Renal cortical epithelial cell (primary cell): Measurements from ENCODE around the gene OR14A2. TPM values are rescaled to one million over a fixed set of nuclear protein-coding genes. Genes with fewer than 3 reads are reported as not detected.
"Not testable (repeated sequence)": the region's sequence is repeated elsewhere in the genome, so short reads cannot be mapped to it uniquely, and the experiment has no call there.

Source experiments
- DNase-seq: peaks from one replicate; pipeline ENCODE4 v3.0.0-alpha.2; 2011; ENCODE audit warnings: low read depth
- total RNA-seq: library from RNA; depleted of rRNA; stranded (reverse); fragments of >200 nt; gene quantifications from 2 replicates; pipeline ENCODE4 v1.2.3, GENCODE V29; 2014

Gene OR14A2
- not detected in 2 replicates for total RNA-seq

DNA sequence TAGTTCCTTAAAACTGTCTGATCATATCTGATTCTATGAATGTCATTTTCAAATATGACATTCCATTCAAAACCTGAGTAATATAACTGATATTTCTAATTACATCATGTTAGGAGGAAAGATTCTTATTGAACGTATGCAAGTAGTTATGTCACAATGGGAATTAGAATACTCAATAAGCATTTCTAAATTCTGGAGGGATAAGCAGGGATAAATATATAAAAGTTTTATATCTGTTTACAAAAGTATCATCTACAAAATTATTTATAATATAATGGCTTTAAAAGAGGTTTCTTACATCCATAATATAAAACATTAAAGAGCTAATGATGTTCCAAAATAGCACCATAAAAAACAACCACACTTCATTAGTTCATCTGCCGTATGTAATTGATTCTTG is at the start of gene OR14A2:
TSS of gene OR14A2 (minus strand) at position 101 of the 400 bp plus-strand sequence.
- no peak for DNase-seq

- DNase-seq: no peak
Observed at GRCh38 chr1:247797518-247797917, 49.6 kb upstream of the OR14A2 start.

DNA sequence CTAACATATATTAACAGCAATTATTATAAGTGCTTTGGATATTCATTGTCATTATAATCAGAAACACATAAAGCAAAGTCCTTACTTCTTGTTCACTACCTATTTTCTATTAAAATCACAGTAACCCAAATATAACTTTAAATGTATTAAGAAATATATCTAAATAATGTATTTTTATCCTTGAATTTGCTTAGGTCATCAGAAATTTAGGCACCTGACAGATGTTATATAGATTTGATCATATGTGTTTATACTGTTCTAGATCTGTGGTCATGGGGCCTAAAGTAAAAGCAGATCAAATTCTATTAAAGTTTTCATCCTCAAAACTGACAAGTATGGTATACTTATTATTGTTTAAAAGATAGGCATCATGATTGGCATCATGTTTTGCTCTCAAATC is 21.7 kb upstream of the OR14A2 start:
- no peak for DNase-seq

- DNase-seq: no peak
Observed at GRCh38 chr1:247760456-247760855, 12.5 kb upstream of the OR14A2 start, which contains the start of gene OR1C1. Gene OR1C1 (minus strand): TSS chr1:247760556. CDS start chr1:247758406, 2,150 bp downstream.

GRCh38 chr1:247754311-247754710 is 6.4 kb upstream of the OR14A2 start:
- not testable (repeated sequence) for DNase-seq

DNA sequence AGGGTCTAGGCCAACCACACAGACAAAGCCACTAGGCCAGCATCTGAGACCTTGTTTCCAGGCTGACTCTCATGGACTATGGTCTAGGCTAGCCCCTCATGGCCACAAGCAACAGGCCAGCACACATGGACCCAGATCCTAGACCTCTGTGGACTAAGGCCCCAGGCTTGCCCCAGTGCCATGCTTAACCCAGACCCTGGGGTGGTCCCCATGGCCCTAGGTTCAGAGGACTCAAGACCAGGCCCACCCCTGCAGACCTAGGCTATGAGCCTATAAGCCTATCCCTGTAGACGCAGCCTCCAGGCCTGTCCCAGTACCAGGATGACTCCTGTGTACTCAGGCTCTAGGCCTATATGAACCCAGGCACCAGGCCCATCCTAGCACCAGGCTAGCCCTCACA is 1.9 kb upstream of the OR14A2 start:
- no peak for DNase-seq

DNA sequence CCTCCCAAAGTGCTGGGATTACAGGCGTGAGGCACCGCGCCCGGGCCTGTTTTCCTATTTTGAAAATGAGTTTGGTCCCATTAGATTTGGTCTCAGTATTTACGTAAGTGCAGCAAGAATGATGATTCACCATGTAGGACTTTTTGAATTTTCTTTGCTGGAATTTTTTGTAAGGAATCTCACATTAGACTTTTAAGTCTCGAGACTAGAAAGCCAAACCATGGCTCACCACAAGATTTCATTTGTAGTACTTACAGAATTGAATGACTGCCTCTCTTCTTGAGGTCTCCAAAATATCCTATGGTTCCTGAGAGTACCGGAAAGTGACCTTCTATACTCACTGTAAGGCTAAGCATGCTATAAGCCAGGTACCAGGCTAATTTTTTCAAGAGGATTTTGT is 325 bp downstream of the OR14A2 start:
- DNase-seq: no peak

- DNase-seq: no peak
Observed at GRCh38 chr1:247746391-247746935, 1.5 kb downstream of the OR14A2 start.

- not testable (repeated sequence) for DNase-seq
Observed at GRCh38 chr1:247742215-247742760, 5.7 kb downstream of the OR14A2 start.

- no peak for DNase-seq
Observed at GRCh38 chr1:247741756-247742155, 6.2 kb downstream of the OR14A2 start.

- no peak for DNase-seq
Observed at GRCh38 chr1:247740721-247741120, 7.2 kb downstream of the OR14A2 start.

- DNase-seq: no peak
Observed at GRCh38 chr1:247738315-247738714, 9.6 kb downstream of the OR14A2 start, which contains the start of gene OR14K1. Gene OR14K1 (plus strand): TSS chr1:247738615. CDS start chr1:247738615, 0 bp downstream.

- DNase-seq: no peak
Observed at GRCh38 chr1:247721222-247721621, 26.7 kb downstream of the OR14A2 start.

- DNase-seq: no peak
Observed at GRCh38 chr1:247716546-247716945, 31.4 kb downstream of the OR14A2 start, which contains the start of gene OR6F1. Gene OR6F1 (minus strand): TSS chr1:247716646. CDS start chr1:247712755, 3,891 bp downstream.

GRCh38 chr1:247713753-247714152 is 34.2 kb downstream of the OR14A2 start:
- no peak for DNase-seq

DNA sequence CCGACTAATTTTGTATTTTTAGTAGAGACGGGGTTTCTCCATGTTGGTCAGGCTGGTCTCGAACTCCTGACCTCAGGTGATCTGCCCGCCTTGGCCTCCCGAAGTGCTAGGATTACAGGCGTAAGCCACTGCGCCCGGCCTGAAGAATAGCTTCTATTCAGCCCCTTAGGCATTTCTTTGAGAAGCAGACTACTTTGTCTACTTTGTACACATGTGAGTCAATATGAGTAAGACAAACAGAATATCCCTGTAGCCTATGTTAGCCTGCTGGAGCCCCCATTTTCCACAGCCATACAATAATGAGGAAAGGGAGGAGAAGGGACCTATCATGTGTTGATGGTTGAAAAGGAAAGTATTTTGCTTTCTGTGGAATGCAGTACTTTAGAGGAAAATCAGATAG is 37.3 kb downstream of the OR14A2 start:
- not testable (repeated sequence) for DNase-seq

DNA sequence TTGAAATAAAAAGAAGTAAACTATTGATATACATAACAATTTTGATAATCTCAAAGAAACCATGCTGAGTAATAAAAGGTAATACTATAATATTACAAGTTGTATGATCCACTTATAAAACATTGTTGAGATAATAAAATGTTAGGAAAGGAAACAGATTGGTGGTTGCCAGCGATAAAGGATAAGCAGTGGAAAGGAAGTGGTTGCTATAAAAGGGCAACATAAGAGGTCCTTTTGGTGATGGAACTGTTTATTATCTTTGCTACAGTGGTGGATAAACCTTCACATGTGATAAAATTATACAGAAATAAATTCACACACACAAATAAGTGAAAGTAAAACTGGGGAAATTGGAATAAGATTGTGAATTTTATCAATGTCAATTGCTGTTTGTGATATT is 46.6 kb downstream of the OR14A2 start:
- DNase-seq: no peak

GRCh38 chr1:247681288-247681897 is 66.5 kb downstream of the OR14A2 start:
- DNase-seq: peak; percentile 2

GRCh38 chr1:247680171-247680570 is 67.8 kb downstream of the OR14A2 start:
- no peak for DNase-seq

GRCh38 chr1:247679639-247680038 is 68.3 kb downstream of the OR14A2 start, which contains the start of gene OR13G1:
Gene OR13G1 (minus strand): TSS chr1:247679739. CDS start chr1:247673041, 6,698 bp downstream.
- no peak for DNase-seq
